DOHH2 (cell line): ENCODE results near the gene SNTB2.

Source experiments
- CTCF ChIP-seq: fragments of 200-600 bp; sonication (generic); IDR thresholded peaks from one replicate; pipeline ENCODE4 v1.5.1; 2014; ENCODE audit warnings: antibody characterized with exemption, mild to moderate bottlenecking, low read depth, low read length; ENCODE audit not compliant: poor library complexity, severe bottlenecking
- EZH2phosphoT487 ChIP-seq: fragments of 200-600 bp; sonication (generic); IDR thresholded peaks from 2 replicates; pipeline ENCODE4 v1.6.1; 2017; ENCODE audit warnings: borderline replicate concordance, mild to moderate bottlenecking, antibody characterized with exemption, low read length, moderate library complexity, mixed read lengths

DNA sequence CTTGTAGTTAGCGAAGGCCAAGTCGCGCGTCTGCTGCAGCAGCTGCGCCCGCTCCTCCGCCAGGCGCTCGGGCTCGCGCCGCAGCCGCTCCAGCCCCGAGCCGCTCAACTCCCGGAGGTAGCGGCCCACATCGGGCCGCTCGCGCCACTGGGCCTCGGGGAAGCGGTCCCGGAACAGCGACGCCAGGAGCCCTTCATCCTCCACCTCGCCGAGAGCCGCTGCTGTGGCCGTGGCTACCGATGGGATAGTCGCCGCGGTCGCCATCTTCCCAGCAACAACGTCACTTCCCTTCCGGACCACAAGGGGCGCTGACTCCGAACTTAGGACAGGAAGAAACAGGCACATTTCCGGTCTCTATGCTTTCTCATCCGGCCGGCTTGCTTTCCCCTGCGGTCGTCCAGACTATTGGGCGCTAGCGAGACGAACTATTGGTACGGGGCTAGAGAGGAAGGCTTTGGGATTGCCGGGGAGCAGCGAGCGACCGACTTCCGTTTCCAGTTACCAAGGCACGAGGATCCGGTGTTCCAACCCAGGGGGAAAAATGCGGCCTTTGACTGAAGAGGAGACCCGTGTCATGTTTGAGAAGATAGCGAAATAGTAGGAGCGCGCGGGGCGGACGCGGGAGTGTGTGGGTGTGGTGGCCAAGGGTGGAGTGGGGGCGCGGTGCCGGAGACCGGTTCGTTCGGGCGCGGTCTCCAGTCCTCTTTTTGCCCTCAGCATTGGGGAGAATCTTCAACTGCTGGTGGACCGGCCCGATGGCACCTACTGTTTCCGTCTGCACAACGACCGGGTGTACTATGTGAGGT lies 152.5 kb downstream of the SNTB2 start, which contains the start of the genes COG8 and NIP7:
- peak; percentile 78 for TF ChIP-seq CTCF
- no peak for TF ChIP-seq EZH2phosphoT487
